Stimulated activated CD8-positive, alpha-beta memory T cell treated with anti-CD3 and anti-CD28 coated beads, Interleukin-12 subunit alpha, Interleukin-12 subunit beta, amount 100 ng/mL, for 4 hours (primary cell): ENCODE measurements around the gene ARHGAP27.
"Not testable (repeated sequence)": the region's sequence is repeated elsewhere in the genome, so short reads cannot be mapped to it uniquely, and the experiment has no call there.

ENCODE experiments used
- DNase-seq: peaks from one replicate; pipeline ENCODE4 v3.0.0-alpha.2; 2020; ENCODE audit warnings: low read depth

ARHGAP27 gene, protein sequence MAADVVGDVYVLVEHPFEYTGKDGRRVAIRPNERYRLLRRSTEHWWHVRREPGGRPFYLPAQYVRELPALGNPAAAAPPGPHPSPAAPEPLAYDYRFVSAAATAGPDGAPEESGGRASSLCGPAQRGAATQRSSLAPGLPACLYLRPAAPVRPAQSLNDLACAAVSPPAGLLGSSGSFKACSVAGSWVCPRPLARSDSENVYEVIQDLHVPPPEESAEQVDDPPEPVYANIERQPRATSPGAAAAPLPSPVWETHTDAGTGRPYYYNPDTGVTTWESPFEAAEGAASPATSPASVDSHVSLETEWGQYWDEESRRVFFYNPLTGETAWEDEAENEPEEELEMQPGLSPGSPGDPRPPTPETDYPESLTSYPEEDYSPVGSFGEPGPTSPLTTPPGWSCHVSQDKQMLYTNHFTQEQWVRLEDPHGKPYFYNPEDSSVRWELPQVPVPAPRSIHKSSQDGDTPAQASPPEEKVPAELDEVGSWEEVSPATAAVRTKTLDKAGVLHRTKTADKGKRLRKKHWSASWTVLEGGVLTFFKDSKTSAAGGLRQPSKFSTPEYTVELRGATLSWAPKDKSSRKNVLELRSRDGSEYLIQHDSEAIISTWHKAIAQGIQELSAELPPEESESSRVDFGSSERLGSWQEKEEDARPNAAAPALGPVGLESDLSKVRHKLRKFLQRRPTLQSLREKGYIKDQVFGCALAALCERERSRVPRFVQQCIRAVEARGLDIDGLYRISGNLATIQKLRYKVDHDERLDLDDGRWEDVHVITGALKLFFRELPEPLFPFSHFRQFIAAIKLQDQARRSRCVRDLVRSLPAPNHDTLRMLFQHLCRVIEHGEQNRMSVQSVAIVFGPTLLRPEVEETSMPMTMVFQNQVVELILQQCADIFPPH

DNA sequence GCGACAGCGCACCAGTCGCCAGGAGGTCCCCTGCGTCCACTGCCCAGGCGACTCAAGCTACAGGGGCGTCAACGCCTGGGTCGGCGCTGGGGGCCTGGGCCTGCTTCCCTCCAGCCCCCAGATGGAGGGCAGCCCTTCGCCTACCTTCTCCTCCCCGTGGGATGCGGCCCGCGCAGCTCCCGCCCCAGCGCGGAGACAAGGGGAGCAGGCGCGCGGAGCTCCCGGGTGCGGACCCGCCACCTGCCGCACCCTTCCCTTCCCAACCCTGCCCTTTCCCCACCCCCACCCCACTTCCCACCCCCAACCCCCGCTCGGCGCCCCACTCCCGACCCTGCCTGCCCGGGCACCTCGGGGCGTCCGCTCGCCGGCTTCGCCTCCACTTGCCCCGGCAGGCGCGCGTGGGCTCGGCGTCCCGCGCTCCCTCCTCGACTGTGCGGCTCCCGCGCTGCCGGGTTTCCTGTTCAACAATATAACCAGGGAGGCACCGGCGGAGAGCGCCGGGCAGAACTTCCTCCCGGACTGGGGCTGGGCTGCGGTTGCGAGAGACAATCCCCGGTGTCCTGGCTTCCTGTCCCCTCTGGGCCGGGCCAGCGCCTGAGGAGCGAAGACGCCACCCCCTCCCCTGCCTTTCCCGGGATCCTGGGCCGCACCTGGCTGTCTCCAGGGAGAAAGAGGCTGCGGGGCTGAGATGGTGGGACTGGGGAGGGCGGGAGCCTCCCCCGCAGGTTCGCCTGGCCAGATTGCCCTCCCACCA is at the start of gene ARHGAP27:
Gene ARHGAP27, minus strand, starts transcription at position 466 of the 754 bp plus-strand sequence. CDS start 2,591 bp downstream, outside the sequence.
- DNase-seq, result no peak

DNA sequence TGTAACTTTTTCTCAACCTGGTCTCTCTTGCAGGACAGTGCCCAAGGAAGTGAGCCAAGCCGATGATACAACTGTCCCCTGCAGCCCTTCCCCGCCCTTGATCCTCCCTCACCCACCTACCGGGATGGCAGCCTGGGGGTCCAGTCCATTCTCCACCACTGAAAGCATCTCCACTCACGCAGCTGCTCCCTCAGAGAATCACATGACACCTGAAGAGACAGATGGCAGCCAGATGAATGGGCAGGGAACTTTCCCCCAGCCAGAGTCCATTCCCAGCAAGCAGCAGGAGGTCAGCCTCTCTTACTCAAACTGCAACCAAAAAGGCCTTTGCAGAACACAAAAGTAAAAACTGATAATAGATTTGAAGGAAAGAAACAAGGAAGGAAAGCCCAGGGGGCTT is 49.6 kb upstream of the ARHGAP27 start:
- not testable (repeated sequence) for DNase-seq

DNA sequence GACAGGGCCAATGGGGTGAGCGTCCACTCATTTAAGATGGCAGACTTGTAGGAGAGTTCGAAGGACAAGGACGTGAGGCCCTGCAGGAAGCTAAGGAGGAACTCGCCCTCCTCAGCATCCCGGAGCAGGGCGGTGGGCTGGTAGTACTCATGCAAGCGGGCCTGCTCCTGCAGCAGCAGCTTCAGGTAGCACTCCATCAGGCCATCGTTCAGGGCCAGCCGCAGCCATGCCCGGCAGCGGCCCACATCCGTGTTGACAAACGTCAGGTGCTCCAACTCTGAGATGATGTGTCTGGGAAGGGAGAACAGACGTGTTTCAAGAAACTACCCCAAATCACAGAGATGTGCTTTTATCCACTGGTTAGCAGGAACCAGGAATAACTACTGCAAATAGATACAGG is 42.8 kb upstream of the ARHGAP27 start:
- DNase-seq, result not testable (repeated sequence)

DNA sequence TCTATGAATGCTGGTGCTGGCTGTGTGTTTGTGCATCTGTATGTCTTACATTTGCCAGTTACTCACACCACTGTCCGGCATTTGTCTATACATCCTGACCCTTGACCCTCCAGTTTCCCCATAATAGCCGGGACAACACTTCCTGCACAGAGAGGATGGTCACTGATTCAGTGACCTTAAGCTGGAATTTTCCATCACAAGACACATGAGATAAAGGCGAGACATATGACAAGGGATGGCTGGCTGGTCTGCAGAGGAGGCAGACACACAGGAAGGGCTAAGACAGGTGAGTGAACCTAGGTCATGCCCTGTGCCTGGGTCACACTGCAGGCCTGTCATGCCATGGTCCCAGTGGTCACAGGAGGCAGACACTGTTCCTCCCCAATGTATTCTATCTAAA is 39.6 kb upstream of the ARHGAP27 start:
- not testable (repeated sequence) for DNase-seq

DNA sequence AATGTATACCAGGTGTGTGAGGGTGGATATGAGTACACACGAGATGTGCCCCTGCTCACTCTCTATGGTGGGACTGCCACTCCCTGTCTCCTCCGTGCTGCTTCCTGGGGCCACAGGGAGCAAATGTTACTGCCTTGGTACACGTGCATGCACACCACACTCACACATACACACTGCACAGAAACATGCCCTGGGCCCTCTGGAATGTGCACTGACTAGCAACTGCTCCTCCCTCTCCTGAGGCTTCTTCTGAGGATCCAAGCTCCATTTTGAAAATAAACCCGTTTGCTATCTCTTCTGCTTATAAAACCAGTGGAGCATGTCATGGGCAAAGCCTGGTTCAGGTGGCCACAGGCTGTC is 36.5 kb upstream of the ARHGAP27 start:
- not testable (repeated sequence) for DNase-seq

DNA sequence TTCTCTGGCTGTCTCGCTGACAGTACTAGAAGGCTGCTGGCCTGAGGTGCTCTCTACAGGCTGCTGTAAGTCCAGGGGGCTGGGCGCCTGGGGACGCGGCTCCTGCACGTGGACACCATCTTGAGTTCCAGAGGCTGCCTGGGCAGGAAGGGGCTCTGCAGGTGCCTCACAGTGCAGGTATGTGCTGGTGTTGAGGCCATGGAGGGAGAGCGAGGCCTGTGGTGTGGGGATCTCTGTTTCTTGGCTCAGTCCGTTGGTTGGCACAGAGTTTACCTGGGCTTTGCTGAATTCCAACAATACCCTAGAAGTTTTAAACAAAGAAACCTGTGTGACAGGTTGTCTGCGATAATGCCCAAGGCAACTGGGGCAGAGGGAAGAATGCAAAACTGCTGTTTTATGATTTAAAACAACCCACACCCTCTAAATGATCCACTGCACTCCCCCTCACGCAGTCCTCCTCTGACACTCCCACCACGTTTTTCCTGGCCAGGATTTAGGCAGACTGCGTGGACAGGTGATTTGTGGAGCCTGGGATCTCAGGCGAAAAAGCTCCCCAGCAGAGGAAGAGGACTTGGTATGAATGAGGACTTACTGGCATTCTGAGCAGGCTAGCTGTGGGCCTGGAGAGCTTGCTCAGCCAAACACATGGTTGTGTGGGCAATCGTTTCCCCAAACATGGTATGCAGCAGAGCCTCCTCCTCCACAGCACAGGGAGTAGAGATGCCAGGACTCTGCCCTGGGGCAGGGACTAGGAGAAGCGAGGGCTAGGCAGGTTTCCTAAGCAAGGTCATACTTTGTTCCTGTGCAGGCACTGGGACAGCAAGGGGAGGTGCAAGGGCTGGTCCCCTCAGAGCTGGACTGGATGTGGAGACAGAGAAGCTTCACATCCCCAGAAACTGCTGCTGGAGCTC is 35.9 kb upstream of the ARHGAP27 start:
- DNase-seq, result not testable (repeated sequence)

DNA sequence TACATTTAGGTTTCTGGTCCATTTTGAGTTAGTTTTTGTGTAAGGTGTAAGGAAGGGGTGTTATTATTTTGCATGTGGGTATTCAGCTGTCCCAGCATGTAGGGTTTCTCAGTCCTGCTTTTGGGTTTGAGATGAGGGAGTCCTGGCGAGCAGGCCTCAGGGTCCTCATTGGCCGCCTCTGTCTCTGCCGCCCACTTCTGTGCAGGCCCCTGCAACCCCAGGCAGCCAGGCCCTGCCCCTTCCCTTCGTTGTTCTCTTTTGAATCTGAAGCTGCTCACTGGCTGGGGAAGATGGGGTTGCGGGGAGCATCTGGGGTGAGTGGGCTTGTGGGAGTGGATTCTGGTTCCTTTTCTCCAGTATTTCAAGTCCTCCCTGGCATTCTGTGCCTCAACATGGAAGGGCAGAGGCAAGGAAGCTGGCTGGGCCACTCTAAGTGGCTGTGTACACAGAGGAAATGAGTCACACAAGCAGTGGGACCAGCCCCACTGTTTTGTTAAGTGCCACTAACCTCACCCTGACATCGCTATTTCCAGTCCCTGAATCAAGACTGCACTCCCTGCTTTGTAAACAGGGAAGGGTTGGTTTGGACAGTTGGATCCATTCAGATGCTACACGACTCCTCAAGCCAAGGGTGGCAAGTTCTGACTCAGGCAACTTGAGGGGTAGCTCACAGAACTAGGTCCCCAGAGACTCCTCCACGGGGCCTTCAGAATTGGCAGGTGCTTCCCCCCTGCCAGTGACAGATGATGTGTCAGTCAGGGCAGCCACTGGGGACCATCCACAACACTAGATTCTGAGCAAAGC is 29.1 kb upstream of the ARHGAP27 start:
- DNase-seq, result peak; percentile 7

DNA sequence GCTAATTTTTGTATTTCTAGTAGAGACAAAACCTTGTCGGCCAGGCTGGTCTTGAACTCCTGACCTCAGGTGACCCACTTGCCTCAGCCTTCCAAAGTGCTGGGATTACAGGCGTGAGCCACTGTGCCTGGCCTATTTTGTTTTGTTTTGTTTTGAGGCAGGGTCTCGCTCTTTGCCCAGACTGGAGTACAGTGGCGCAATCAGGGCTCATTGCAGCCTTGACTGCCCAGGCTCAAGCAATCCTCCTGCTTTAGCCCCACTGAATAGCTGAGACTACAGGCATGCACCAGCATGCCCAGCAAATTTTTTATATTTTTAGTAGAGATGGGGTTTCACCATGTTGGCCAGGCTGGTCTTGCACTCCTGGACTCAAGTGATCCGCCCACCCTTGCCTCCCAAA is 27.8 kb upstream of the ARHGAP27 start:
- DNase-seq, result not testable (repeated sequence)

DNA sequence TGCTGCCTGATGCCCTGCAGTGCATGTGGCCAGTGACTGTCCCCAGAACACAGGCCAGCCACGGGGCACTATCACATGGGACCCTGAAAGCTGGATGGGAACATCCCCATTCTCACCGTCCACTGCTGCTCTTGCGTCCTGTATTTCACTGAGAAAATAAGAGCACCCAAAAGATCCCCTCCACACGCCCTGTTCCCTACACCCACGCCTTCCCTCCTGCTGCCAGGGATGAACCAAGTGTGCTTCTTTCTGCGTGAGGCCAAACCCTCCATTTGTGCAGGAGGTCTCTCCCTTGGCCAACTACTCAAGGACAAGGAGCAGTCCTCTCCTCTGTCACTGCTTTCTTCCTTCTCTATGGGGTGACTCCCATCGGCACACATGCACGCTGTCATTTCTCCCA is 21.7 kb upstream of the ARHGAP27 start:
- not testable (repeated sequence) for DNase-seq

DNA sequence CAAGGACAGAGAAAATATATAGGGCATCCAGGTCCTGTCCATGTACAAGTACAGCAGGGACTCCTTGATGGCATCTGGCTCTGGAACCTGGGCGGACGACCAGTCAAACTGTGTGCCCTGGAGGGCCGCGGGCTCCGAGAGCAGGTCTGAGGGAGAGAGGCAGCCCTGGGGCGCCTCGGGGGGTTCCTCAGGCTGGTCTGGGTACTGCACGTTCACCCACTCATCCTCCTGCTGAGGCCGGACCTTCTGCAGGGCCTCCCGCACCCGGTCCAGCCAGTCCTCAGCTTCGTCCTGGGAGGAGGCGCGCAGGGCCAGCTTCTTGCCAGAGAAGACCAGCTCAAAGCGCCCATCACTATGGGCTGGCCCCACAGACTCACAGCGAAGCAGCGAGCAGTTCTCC is 21.1 kb upstream of the ARHGAP27 start:
- not testable (repeated sequence) for DNase-seq

DNA sequence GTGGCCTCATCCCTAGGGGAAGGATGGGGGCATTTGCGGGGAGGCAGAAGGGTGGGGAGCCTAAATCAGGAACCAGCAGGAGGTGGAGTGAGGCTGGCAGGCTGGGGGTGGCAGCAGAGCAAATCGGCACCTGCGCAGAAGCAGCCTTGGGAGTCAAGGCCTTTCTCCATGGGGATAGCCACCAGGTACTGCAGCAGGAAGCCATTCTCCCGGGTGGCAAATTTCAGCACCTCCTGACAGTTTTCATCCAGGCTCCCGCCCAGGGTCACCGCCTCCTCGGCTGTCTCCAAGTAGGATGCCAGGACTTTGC is 20.5 kb upstream of the ARHGAP27 start:
- not testable (repeated sequence) for DNase-seq

DNA sequence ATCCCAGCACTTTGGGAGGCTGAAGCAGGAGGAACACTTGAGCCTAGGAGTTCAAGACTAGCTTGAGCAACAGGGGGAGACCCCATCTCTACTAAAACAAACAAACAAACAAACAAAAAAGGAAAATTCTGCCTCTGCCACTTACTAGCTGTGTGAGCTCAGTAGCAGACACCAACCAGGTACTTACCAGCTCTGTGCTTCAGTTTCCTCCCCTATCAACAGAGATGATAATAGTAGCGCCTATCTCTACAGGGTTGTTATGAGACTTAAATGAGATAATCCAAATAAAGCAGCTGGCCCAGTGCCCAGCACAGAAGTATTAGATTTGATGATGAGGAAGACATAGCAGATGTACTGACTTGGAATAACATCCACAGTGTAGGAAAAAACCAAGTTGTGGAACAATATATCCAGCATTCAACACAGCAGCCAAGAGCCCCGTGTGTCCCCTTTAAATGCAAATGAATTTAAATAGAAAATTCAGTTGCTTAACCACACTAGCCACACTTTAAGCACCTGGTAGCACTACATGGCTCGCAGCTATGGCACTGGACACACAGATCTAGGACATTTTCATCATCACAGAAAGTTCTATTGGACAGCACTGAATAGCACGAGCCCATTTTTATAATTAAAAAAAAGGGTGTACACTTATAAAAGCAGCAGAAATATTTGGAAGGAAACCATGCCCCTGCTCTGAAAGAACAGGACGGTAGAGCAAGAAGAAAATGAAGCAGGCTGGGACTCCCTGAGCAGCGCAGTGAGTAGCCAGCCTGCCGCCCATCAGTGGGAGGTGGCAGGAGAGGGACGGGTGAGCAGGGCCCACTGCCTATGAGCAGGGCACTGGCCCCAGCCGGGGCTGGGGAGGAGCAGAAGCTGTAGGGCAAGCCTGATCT is 19.9 kb upstream of the ARHGAP27 start:
- DNase-seq, result not testable (repeated sequence)

DNA sequence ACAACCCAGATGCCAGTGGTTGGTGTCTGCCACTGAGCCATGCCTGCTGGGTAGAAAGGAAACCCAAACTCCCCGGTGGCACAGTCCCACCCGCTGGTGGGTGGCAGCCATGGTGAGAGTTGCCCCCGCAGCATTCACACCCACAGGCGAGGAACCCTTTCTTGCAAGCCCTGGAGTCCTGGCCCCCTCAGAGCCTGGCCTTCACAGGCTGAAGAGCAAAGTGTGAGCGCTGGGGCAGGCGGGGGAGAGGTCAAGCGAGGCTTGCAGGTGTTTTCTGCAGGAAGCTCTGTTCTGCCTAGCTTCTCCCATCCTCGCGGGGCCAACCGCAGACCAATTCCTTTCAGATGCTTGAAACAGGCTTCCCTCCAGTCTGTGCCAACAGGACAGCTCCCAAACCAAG is 19.0 kb upstream of the ARHGAP27 start:
- DNase-seq, result not testable (repeated sequence)

DNA sequence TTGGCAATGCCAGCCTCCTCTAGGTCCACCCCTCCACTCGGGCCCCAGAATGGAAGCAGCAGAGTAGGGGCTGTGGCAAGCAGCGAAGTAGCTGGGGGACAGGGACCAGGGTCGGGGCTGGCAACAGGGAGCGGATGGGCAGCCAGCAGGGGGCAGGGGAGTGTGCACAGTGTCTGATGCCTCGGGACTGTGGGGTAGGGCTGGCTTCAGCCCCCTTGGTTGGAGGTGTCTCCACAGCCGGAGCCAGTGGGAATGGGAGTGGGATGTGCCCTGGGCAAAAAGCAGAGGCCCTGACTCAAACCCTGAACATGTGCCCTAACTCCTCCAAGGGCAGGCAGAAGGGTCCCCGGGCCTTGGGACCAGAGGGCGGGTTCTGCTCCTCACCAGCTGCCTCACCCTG is 18.5 kb upstream of the ARHGAP27 start:
- DNase-seq, result no peak

DNA sequence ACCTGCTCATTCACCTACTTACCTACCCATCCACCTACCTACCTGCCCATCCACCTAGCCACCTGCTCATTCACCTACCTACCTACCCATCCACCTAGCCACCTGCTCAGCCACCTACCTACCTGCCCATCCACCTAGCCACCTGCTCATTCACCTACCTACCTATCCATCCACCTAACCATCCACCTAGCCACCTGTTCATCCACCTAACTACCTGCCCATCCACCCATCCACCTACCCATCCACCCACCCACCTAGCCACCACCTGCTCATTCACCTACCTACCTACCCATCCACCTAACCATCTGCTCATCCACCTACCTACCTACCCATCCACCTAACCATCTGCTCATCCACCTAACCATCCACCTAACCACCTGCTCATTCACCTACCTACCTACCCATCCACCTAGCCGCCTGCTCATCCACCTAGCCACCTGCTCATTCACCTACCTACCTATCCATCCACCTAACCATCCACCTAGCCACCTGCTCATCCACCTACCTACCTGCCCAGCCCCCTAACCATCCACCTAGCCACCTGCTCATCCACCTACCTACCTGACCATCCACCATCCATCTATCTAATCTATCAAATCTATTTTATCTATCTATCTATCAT is 17.1 kb upstream of the ARHGAP27 start:
- DNase-seq, result not testable (repeated sequence)

DNA sequence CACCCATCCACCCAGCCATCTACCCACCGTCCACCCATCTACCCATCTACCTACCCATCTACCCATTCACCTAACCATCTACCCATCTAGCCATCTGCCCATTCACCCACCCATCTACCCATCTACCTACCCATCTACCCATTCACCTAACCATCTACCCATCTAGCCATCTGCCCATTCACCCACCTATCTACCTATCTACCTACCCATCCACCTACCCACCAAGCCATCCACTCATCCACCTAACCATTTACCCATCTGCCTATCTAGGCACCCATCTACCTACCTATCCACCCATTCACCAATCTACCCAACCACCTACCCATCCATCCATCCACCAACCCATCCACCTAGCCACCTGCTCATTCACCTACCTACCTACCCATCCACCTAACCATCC is 16.6 kb upstream of the ARHGAP27 start:
- not testable (repeated sequence) for DNase-seq

DNA sequence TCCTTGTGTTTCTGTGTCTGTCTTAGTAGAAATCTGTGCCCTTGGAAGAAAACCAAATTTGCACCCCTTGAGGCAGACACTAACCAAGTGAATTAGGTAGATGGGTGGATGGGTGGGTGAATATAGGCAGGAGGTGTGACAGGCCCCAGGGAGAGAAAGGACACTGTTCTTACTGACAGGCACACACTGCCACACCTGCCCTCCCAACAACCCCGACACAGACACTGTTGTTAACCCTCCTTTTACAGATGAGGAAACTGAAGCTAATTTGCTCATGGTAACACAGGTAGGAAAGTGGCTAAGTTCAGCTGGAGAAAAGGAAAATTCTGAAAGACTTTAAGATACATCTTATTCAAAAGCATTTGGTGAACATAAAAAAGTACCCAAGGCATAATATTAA is 15.8 kb upstream of the ARHGAP27 start:
- DNase-seq, result not testable (repeated sequence)

DNA sequence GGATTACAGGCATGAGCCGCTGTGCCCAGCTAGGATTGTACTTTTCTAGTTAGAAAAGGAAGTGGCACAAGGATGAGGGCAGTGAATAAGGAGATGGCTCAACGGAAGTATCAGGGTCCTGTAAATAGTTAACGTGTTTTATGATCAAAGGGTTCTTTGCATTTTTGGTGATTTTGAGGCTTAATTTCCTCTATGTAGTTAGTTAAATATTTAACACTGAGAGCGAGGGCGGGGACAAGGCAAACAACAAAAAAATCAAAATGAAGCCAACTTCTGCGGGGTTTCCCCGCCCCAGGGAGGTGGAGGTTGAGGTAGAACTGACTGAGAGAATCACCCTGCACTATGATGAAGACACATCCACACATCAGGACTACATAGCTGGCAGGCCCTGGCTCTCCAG is 15.4 kb upstream of the ARHGAP27 start:
- DNase-seq, result not testable (repeated sequence)

DNA sequence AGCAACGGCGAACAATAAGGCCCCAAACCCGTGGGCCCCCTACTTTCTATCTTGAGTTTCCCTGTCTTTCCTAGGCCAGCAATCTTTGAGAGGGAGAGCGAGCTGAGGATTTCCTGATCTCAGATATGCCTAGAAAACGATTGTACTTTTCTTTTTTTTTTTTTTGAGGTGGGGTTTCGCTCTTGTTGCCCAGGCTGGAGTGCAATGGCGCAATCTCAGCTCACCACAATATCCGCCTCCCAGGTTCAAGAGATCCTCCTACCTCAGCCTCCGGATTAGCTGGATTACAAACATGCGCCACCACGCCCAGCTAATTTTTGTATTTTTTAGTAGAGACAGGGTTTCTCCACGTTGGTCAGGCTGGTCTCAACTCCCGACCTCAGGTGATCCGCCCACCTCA is 15.0 kb upstream of the ARHGAP27 start:
- DNase-seq, result not testable (repeated sequence)
